HG03378 (cell line): ENCODE measurements around the gene MCM9.
A peak's percentile ranks its signal among the peaks of the same experiment; 100 is the strongest.
"Not testable (repeated sequence)": the region's sequence is repeated elsewhere in the genome, so short reads cannot be mapped to it uniquely, and the experiment has no call there.

Source experiments
- ATAC-seq: cut with Tn5 transposase; IDR thresholded peaks from one replicate; pipeline ENCODE4 v1.9.1; 2021; ENCODE audit warnings: mild to moderate bottlenecking, moderate library complexity; ENCODE audit not compliant: unreplicated experiment

Gene MCM9

GRCh38 chr6:118808793-118809638 lies 125.9 kb downstream of the MCM9 start:
- no peak for ATAC-seq

GRCh38 chr6:118804091-118804490 lies 130.9 kb downstream of the MCM9 start:
- ATAC-seq: no peak

- no peak for ATAC-seq
Observed at GRCh38 chr6:118801257-118801656, 133.7 kb downstream of the MCM9 start.

DNA sequence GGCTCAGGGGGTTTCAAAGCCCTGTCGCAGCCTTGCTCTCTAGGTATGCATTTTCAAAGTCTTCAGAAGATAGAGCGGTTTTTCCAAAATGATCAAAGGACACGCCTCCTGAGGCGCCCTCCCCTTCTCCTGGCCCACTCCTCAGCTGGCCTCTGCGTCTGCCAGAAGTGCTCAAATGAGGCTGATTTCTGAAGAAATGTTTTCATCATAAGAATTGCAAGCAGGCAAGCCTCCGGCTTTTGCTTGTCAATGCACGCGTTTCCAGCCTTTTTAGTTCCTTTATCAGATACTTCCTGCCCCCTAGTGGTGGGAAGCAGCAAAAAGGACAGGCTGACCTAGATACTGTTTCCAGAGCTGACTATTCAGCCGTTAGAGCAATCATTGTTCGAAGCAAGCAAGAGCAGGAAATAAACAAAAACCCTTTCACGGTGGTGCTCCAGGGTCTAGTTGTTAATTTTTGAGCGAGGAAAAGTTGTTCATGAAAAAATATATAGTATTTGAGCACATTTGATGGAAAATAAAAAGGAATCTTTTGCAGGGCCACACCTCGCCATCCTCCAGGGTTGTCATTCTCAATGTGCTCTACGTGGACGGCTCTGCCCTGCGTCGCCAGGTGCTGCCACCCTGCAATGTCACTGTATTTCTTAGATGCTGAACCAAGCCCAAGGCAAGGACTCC lies 134.4 kb downstream of the MCM9 start:
- ATAC-seq: peak; percentile 99

GRCh38 chr6:118799826-118800225 lies 135.1 kb downstream of the MCM9 start:
- ATAC-seq: no peak

- not testable (repeated sequence) for ATAC-seq
Observed at GRCh38 chr6:118796548-118796947, 138.4 kb downstream of the MCM9 start.

DNA sequence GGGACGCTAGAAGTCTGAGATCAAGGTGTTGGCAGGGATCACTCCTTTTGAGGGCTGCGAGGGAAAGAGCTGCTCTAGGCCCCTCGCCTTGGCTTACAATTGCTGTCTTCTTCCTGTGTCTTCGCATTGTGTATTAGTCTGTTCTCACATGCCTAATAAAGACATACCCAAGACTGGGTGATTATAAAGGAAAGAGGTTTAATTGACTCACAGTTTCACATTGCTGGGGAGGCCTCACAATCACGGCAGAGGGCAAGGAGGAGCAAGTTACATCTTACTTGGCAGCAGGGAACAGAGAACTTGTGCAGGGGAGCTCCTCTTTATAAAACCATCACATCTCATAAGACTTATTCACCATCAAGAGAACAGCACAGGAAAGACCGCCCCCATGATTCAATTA lies 143.5 kb downstream of the MCM9 start:
- no peak for ATAC-seq

- ATAC-seq: no peak
Observed at GRCh38 chr6:118789954-118790353, 145.0 kb downstream of the MCM9 start.

- ATAC-seq: no peak
Observed at GRCh38 chr6:118789419-118789818, 145.5 kb downstream of the MCM9 start.

DNA sequence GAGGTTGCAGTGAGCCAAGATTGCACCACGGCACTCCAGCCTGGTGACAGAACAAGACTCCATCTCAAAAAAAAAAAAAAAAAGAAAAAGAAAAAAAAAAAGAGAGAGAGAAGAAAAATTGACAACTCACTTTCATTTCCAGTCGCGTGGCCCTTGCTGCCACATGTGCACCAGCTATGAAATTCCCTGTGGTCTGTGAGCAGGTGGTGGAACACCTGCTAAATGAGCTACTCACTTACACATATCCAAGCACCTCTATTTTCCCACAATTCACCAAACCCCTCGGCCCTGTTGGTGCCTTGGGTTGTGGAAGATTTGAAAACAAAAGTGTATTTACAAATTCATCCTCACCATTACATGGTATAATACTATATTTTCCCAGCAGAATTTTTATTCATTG lies 146.3 kb downstream of the MCM9 start:
- no peak for ATAC-seq

- no peak for ATAC-seq
Observed at GRCh38 chr6:118787724-118788423, 147.1 kb downstream of the MCM9 start.

GRCh38 chr6:118786596-118787453 lies 148.1 kb downstream of the MCM9 start:
- ATAC-seq: no peak

- no peak for ATAC-seq
Observed at GRCh38 chr6:118785601-118786000, 149.4 kb downstream of the MCM9 start.

DNA sequence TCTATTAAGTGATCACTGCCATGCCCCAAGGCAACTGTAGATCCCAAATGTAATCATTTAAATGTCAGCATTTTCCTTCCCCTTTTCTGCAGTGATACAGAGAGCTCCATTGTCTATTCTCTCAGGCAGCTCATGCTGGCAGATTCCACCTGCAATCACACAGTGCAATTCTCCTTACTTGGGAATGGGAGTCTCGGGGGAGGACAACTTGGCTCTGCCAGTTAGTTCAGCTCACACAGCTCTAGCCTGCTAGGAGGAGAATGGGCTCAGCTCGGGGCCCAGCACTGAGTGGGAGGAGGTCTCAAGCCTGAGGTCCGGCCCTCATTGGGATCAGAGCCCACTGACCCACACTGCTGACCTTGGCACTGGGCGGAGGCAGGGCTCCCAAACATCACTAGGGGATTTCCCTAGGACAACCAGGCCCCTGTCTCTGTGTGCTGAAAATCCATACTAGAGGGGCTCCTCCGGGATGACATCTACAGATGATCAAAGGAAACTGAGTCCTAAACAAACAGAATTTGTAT lies 150.3 kb downstream of the MCM9 start:
- ATAC-seq: no peak

GRCh38 chr6:118783931-118784550 lies 150.9 kb downstream of the MCM9 start:
- no peak for ATAC-seq

GRCh38 chr6:118782651-118783050 lies 152.3 kb downstream of the MCM9 start:
- ATAC-seq: no peak

DNA sequence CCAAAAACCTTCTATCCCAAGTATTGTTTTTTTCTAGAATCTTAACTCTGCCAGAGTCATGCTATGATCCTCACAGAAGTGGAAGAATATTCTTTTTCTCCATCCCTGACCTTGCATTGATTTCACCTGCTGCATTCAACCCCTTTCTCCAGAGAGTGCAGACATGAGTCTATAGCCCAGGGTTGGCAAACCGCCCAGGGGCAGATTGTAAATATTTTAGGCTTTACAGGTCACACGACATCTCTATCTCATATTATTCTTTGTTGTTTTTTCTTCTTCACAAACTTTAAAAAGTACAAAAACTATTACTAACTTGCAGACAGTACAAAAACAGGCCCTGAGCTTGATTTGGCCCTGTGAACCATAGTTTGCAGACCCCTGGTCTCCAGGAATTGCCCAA lies 153.1 kb downstream of the MCM9 start:
- no peak for ATAC-seq

DNA sequence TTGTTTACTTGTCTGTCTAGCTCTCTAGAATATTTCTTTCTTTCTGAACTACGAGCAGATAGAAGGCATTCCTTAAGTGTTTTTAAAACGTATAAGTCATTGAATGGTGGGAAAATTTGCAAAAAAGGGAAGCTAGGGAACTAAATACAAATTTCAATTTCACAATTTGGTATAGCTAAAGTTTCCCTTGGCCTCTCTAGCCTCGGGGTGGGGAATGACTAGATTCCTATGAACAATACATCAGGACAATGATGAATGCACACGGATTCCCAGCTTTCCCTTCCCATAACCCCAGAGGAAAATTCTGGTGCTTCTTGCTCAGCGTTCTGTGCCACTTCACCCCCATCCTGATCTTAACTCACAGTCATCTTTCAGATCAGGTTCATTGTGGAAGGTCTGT lies 154.3 kb downstream of the MCM9 start:
- no peak for ATAC-seq

DNA sequence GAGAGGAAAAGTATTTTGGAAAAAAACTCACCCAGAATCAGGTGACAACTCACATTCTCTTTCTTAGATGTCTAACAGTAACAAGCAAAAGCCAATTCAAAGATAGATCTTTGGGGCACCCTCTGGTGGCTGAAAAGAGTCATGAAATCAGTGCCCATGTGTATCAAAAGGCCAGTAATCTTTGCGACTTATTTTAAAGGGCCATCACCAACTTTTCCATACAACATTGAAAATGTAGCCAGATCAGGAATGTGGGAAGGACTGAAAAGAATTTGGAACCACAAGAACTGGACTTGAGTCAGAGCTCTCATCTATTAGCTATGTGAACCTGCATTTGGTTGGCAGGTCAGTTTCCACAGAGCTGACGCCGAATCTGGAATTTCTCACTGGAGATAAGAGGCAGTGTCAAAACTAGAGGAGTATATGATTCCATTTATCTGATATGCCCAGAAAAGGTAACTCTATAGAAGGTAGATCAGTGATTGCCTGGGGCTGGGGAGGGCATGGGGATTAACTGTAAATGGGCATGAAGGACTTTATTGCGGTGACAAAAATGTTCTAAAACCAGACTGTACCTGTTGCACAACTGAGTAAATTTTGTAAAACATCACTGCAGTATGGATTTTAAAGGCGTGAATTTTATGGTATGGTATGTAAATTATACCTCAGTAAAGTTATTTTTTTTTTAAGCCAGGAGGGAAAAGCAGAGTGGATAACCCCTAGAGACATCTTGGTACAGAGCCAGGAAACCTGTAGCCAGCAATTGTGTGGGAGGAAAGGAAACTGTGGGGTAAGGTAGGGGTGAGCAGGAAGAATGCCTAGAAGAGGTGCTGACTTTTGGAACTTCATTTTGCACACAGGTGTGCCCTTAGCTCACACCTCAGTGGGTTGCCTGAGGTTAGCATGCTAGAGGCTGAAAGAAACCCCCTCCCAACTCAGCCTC lies 158.1 kb downstream of the MCM9 start:
- ATAC-seq: peak; percentile 90
